IPS-15b (cell line): ENCODE data around the gene RAD52.

Source experiments
- H3K27me3 ChIP-seq: one replicate; pipeline ENCODE4 v1.6.1; 2013; ENCODE audit warnings: low read length; ENCODE audit not compliant: control insufficient read depth, insufficient read depth
- H3K36me3 ChIP-seq: one replicate; pipeline ENCODE4 v1.6.1; 2013; ENCODE audit warnings: low read length; ENCODE audit not compliant: control insufficient read depth, insufficient read depth
- H3K4me1 ChIP-seq: one replicate; pipeline ENCODE4 v1.6.1; 2013; ENCODE audit warnings: mild to moderate bottlenecking, low read length; ENCODE audit not compliant: control insufficient read depth, insufficient read depth
- H3K4me3 ChIP-seq: one replicate; pipeline ENCODE4 v1.5.1; 2013; ENCODE audit warnings: low read depth, low read length
- H3K9ac ChIP-seq: one replicate; pipeline ENCODE4 v1.6.1; 2013; ENCODE audit warnings: low read depth, mild to moderate bottlenecking, low read length
- H3K9me3 ChIP-seq: one replicate; pipeline ENCODE4 v1.6.1; 2013; ENCODE audit warnings: mild to moderate bottlenecking, low read length; ENCODE audit not compliant: control insufficient read depth, insufficient read depth

The RAD52 gene

GRCh38 chr12:931591-931990 lies 17.9 kb downstream of the RAD52 start:
- Histone ChIP-seq H3K4me1 (no peaks in the 10 kb centered on the region), H3K9ac (no peak overlapping the region), H3K36me3 (peaks cover 16% of the 10 kb centered on the region), H3K9me3 (no peaks in the 10 kb centered on the region), H3K27me3 (no peaks in the 10 kb centered on the region), H3K4me3 (no peak overlapping the region)

- peaks cover 18% of the 10 kb centered on the region for H3K36me3 ChIP-seq
- H3K9me3 ChIP-seq: no peaks in the 10 kb centered on the region
- no peaks in the 10 kb centered on the region for H3K4me1 ChIP-seq
- no peak overlapping the region for H3K4me3 ChIP-seq
- no peak overlapping the region for H3K9ac ChIP-seq
- no peaks in the 10 kb centered on the region for H3K27me3 ChIP-seq
Observed at GRCh38 chr12:931060-931459, 18.4 kb downstream of the RAD52 start.

GRCh38 chr12:926641-927040 lies 22.9 kb downstream of the RAD52 start:
- Histone ChIP-seq H3K27me3 (no peaks in the 10 kb centered on the region), H3K9me3 (no peaks in the 10 kb centered on the region), H3K36me3 (peaks cover 36% of the 10 kb centered on the region), H3K4me3 (no peak overlapping the region), H3K4me1 (no peaks in the 10 kb centered on the region), H3K9ac (no peak overlapping the region)

DNA sequence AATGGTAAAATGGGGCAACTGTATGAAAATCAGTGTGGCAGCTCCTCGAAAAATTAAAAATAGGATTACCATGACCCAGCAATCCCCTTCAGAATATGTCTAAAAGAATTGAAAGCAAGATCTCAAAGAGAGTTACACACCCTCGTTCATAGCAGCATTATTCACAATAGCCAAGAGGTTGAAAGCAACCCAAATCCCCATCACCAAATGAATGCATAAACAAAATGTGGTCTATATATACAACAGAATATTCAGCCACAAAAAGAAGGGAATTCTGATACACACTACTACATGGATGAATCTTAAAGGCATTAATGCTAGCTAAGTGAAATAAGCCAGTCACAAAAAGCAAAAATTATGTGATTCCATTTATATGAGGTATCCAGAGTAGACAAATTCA lies 27.2 kb downstream of the RAD52 start:
- Histone ChIP-seq H3K4me3 (no peak overlapping the region), H3K9ac (no peak overlapping the region), H3K4me1 (no peaks in the 10 kb centered on the region), H3K9me3 (no peaks in the 10 kb centered on the region), H3K36me3 (peaks cover 36% of the 10 kb centered on the region), H3K27me3 (no peaks in the 10 kb centered on the region)

DNA sequence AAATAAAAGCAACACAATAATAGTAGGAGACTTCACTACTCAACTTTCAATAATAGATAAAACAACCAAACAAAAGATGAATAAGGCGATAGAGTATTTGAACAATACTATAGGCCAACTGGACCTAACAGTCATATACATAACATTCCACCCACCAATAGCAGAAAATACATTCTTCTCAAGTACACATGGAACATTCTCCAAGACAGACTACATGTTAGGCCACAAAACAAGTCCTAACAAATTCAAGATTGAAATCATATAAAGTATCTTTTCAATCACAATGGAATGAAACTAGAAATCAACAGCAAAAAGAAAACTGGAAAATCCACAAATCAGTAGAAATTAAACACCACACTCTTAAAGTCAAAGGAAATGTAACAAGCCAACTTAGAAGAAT lies 28.8 kb downstream of the RAD52 start:
- H3K27me3 ChIP-seq: no peaks in the 10 kb centered on the region
- H3K9me3 ChIP-seq: no peaks in the 10 kb centered on the region
- H3K4me3 ChIP-seq: no peak overlapping the region
- peaks cover 36% of the 10 kb centered on the region for H3K36me3 ChIP-seq
- no peak overlapping the region for H3K9ac ChIP-seq
- H3K4me1 ChIP-seq: no peaks in the 10 kb centered on the region

DNA sequence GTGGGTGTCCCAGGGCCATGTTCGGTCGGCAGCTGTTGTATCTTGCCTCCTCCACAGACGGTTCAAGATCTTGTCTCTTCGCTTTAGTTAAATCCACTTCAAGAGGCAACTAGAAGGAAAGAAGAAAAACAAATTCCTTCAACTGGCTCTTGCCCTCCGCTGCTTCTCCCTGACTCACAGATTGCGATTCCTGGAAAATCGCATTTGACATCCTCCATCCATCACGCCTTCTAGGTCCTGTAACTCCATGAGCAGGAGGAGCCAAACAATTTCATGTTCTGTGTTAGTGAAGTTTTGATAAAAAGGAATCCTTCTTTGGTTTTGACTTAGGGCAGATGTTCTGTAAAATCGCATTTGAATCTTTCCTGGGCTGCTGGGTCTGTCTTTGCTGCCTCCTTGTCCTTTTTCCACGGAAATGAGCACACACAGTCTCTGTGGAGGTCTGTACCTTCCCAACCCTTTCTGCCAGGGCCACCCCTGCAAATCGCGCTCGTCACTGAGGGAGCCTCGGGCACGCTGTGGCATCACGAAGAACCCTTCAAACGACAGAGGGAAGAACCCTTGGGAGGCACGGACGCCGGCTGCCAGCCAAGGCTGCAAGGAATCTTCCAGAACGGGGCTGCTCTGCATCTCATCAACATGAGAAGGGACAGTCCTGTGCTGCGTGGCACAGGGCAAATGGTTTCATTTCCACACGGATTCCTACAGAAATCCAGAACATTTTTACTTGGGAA lies 32.6 kb downstream of the RAD52 start:
- H3K4me3 ChIP-seq: no peak overlapping the region
- H3K9me3 ChIP-seq: no peaks in the 10 kb centered on the region
- H3K4me1 ChIP-seq: no peaks in the 10 kb centered on the region
- peaks cover 34% of the 10 kb centered on the region for H3K36me3 ChIP-seq
- no peaks in the 10 kb centered on the region for H3K27me3 ChIP-seq
- no peak overlapping the region for H3K9ac ChIP-seq

DNA sequence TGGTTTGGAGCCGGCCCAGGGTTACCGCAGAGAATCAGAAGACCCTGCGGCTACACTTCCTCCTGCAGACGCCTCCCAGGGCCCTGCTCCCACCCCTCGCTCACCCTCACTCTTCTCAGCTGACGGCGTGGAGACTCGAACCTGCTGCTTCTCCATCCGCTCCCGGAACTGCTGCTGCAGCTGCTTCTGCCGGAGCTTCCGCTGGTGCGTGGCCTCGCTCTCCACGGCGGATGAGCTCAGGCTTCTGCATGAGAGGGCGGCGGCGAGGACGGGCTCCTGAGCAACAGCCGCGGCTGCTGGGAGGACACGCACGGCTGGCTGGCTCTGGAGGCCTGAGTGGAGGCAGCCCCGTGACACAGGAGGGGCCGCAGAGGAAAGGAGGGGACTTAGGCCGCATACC lies 33.3 kb downstream of the RAD52 start:
- no peaks in the 10 kb centered on the region for H3K4me1 ChIP-seq
- no peaks in the 10 kb centered on the region for H3K27me3 ChIP-seq
- H3K4me3 ChIP-seq: no peak overlapping the region
- no peak overlapping the region for H3K9ac ChIP-seq
- peaks cover 36% of the 10 kb centered on the region for H3K36me3 ChIP-seq
- H3K9me3 ChIP-seq: no peaks in the 10 kb centered on the region

DNA sequence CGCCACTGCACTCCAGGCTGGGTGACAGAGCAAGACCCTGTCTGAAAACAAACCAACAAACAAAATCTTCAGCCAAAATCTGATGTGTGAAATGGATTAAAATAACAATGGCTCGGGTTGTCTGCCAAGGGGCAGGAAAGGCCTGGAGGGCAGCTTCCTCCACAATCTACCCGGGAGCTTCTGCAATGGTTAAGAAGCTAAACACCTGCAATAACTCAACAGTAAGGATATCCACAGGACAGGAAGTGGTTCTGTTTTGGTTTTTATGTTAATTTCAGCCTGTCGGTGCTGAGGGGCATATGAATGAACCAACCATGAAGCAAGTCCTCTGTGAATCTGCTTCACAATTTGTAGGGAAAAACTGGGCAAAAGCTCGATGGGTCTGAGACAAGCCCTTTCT lies 34.4 kb downstream of the RAD52 start:
- H3K36me3 ChIP-seq: peaks cover 36% of the 10 kb centered on the region
- no peak overlapping the region for H3K4me3 ChIP-seq
- no peaks in the 10 kb centered on the region for H3K27me3 ChIP-seq
- H3K4me1 ChIP-seq: no peaks in the 10 kb centered on the region
- no peak overlapping the region for H3K9ac ChIP-seq
- no peaks in the 10 kb centered on the region for H3K9me3 ChIP-seq

GRCh38 chr12:913919-914698 lies 35.4 kb downstream of the RAD52 start:
- Histone ChIP-seq H3K4me1 (no peaks in the 10 kb centered on the region), H3K36me3 (peaks cover 36% of the 10 kb centered on the region), H3K4me3 (no peak overlapping the region), H3K27me3 (no peaks in the 10 kb centered on the region), H3K9me3 (no peaks in the 10 kb centered on the region), H3K9ac (no peak overlapping the region)

DNA sequence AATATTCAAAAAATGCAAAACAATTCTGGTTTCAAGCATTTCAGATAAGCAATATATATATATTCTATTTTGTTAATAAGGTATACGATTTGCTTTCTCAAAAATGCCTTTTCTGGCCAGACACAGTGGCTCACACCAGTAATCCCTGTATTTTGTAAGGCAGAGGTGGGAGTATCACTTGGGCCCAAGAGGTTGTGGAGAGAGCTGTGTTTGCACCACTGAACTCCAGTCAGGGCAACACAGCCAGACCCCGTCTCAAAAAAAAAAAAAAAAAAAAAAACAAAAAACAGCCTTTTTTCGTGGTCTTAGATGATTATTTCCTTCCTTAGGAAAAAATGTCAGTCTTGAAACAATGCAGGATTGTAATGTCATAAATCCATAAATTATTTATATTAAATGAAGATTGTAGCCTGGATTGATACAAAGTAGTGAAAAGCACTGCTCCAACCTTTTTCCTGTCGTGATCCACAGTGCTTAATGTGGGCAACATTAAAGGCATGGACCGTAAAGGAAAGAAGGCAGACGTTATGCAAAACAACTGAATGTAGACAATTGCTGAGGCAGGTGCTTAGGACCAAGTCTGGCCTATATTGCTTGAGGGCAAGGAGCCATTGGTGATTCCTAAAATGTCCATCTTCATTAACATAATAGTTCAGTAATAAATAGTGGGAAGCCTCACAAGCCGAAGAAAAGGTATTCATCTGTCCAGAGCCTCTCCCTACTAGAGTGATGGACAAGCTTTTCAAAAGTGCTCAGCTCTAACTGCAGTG lies 36.8 kb downstream of the RAD52 start:
- Histone ChIP-seq H3K36me3 (peaks cover 39% of the 10 kb centered on the region), H3K27me3 (no peaks in the 10 kb centered on the region), H3K9ac (no peak overlapping the region), H3K4me3 (no peak overlapping the region), H3K4me1 (no peaks in the 10 kb centered on the region), H3K9me3 (no peaks in the 10 kb centered on the region)

GRCh38 chr12:911191-911826 lies 38.2 kb downstream of the RAD52 start:
- Histone ChIP-seq H3K9ac (no peak overlapping the region), H3K4me3 (no peak overlapping the region), H3K36me3 (peaks cover 32% of the 10 kb centered on the region), H3K4me1 (no peaks in the 10 kb centered on the region), H3K27me3 (no peaks in the 10 kb centered on the region), H3K9me3 (no peaks in the 10 kb centered on the region)
